BLaER1 treated with 17β-estradiol and CSF1 and Interleukin-3, amounts not matched to agents 10 nM and 100 nM (cell line): ENCODE data around the gene ZBTB16.
A peak's percentile ranks its signal among the peaks of the same experiment; 100 is the strongest.

Source experiments
- H3K27ac ChIP-seq, 11 experiments: shearing (Covaris generic); formaldehyde crosslinking; 2 replicates each; pipeline ENCODE4 v1.8.1; 2022
- H3K27me3 ChIP-seq, 11 experiments: shearing (Covaris generic); formaldehyde crosslinking; 2 replicates each; pipeline ENCODE4 v1.8.1; 2022
- H3K36me3 ChIP-seq, 11 experiments: shearing (Covaris generic); formaldehyde crosslinking; 2 replicates each; pipeline ENCODE4 v1.8.1; 2022
- H3K4me1 ChIP-seq, 10 experiments: shearing (Covaris generic); formaldehyde crosslinking; 2 replicates each; pipeline ENCODE4 v1.8.1; 2022
- H3K4me2 ChIP-seq, 11 experiments: shearing (Covaris generic); formaldehyde crosslinking; 2 replicates each; pipeline ENCODE4 v1.8.1; 2022
- H3K4me3 ChIP-seq, 10 experiments: shearing (Covaris generic); formaldehyde crosslinking; 2 replicates each; pipeline ENCODE4 v1.8.1; 2022
- H3K9ac ChIP-seq, 11 experiments: shearing (Covaris generic); formaldehyde crosslinking; 2 replicates each; pipeline ENCODE4 v1.8.1; 2022
- H3K9me3 ChIP-seq, 11 experiments: shearing (Covaris generic); formaldehyde crosslinking; replicated peaks in 1 of 11; 2 replicates each; pipeline ENCODE4 v1.8.1; 2022
- H4K20me1 ChIP-seq, 11 experiments: shearing (Covaris generic); formaldehyde crosslinking; 2 replicates each; pipeline ENCODE4 v1.8.1; 2022
- Cebpa-rat ChIP-seq, 11 experiments: shearing (Covaris generic); IDR thresholded peaks; 2 replicates each; pipeline ENCODE4 v1.8.1; 2022

The ZBTB16 gene

GRCh38 chr11:114154271-114155047, 94.9 kb downstream of the ZBTB16 start:
- Histone ChIP-seq H3K4me2 (no peak overlapping the region), H3K9me3 (no peaks in the 10 kb centered on the region), H3K4me3 (no peak overlapping the region), H3K36me3 (no peaks in the 10 kb centered on the region), H3K27ac (no peak overlapping the region), H4K20me1 (peaks cover 0 to 44% (median 5%) of the 10 kb centered on the region in 11 experiments; a peak in 9 of 22 replicates), H3K4me1 (peaks cover 22 to 45% (median 41%) of the 10 kb centered on the region in 10 experiments), H3K9ac (no peak overlapping the region), H3K27me3 (peaks cover 0 to 100% (median 0%) of the 10 kb centered on the region in 11 experiments; a peak in 8 of 22 replicates)
- TF ChIP-seq Cebpa-rat (IDR thresholded peaks at IDR 0.05): peak in 2 of 11 experiments; percentile 7 to 14; a peak in 1 of 22 replicates

- Histone ChIP-seq H3K36me3 (no peaks in the 10 kb centered on the region), H3K4me1 (peaks cover 26 to 45% (median 40%) of the 10 kb centered on the region in 10 experiments), H4K20me1 (peaks cover 0 to 47% (median 5%) of the 10 kb centered on the region in 11 experiments; a peak in 9 of 22 replicates), H3K4me2 (no peak overlapping the region), H3K27ac (no peak overlapping the region), H3K9me3 (no peaks in the 10 kb centered on the region), H3K4me3 (no peak overlapping the region), H3K27me3 (peaks cover 0 to 96% (median 0%) of the 10 kb centered on the region in 11 experiments; a peak in 8 of 22 replicates), H3K9ac (no peak overlapping the region)
- TF ChIP-seq Cebpa-rat (IDR thresholded peaks at IDR 0.05): no peak
Observed at GRCh38 chr11:114155116-114155515, 95.6 kb downstream of the ZBTB16 start.

GRCh38 chr11:114156131-114156581, 96.6 kb downstream of the ZBTB16 start:
- peaks cover 36 to 51% (median 48%) of the 10 kb centered on the region in 10 experiments for H3K4me1 ChIP-seq
- peak overlapping the region in 8 of 11 experiments; percentile 59 to 92 (median 74); a peak in 12 of 22 replicates for H3K4me2 ChIP-seq
- H3K27ac ChIP-seq: no peak overlapping the region
- no peak overlapping the region for H3K4me3 ChIP-seq
- H4K20me1 ChIP-seq: peaks cover 0 to 58% (median 5%) of the 10 kb centered on the region in 11 experiments; a peak in 9 of 22 replicates
- no peak overlapping the region for H3K9ac ChIP-seq
- peaks cover 0 to 92% (median 0%) of the 10 kb centered on the region in 11 experiments; a peak in 8 of 22 replicates for H3K27me3 ChIP-seq
- H3K36me3 ChIP-seq: no peaks in the 10 kb centered on the region
- H3K9me3 ChIP-seq: no peaks in the 10 kb centered on the region
- no peak for TF ChIP-seq Cebpa-rat (IDR thresholded peaks at IDR 0.05)

- H3K9ac ChIP-seq: no peak overlapping the region
- H3K27ac ChIP-seq: no peak overlapping the region
- no peak overlapping the region for H3K4me3 ChIP-seq
- no peaks in the 10 kb centered on the region for H3K36me3 ChIP-seq
- H4K20me1 ChIP-seq: peaks cover 0 to 63% (median 5%) of the 10 kb centered on the region in 11 experiments; a peak in 9 of 22 replicates
- peak overlapping the region; percentile 55 to 92 (median 74) for H3K4me2 ChIP-seq
- H3K9me3 ChIP-seq: no peaks in the 10 kb centered on the region
- no peak for TF ChIP-seq Cebpa-rat (IDR thresholded peaks at IDR 0.05)
- peaks cover 0 to 92% (median 0%) of the 10 kb centered on the region in 11 experiments; a peak in 8 of 22 replicates for H3K27me3 ChIP-seq
- H3K4me1 ChIP-seq: peaks cover 36 to 57% (median 55%) of the 10 kb centered on the region in 10 experiments
Observed at GRCh38 chr11:114156782-114157181, 97.3 kb downstream of the ZBTB16 start.

GRCh38 chr11:114157476-114158050, 98.1 kb downstream of the ZBTB16 start:
- peaks cover 0 to 92% (median 0%) of the 10 kb centered on the region in 11 experiments; a peak in 10 of 22 replicates for H3K27me3 ChIP-seq
- H3K27ac ChIP-seq: no peak overlapping the region
- H3K4me1 ChIP-seq: peaks cover 36 to 65% (median 62%) of the 10 kb centered on the region in 10 experiments
- H3K36me3 ChIP-seq: no peaks in the 10 kb centered on the region
- H3K9me3 ChIP-seq: no peaks in the 10 kb centered on the region
- no peak for TF ChIP-seq Cebpa-rat (IDR thresholded peaks at IDR 0.05)
- peak overlapping the region; percentile 55 to 92 (median 74) for H3K4me2 ChIP-seq
- H3K4me3 ChIP-seq: no peak overlapping the region
- H3K9ac ChIP-seq: no peak overlapping the region
- peaks cover 0 to 71% (median 5%) of the 10 kb centered on the region in 11 experiments; a peak in 9 of 22 replicates for H4K20me1 ChIP-seq

GRCh38 chr11:114158421-114158820, 98.9 kb downstream of the ZBTB16 start:
- no peak overlapping the region for H3K27ac ChIP-seq
- H3K9ac ChIP-seq: no peak overlapping the region
- peaks cover 0 to 76% (median 5%) of the 10 kb centered on the region in 11 experiments; a peak in 9 of 22 replicates for H4K20me1 ChIP-seq
- no peak for TF ChIP-seq Cebpa-rat (IDR thresholded peaks at IDR 0.05)
- no peaks in the 10 kb centered on the region for H3K9me3 ChIP-seq
- H3K36me3 ChIP-seq: no peaks in the 10 kb centered on the region
- H3K27me3 ChIP-seq: peaks cover 0 to 92% (median 0%) of the 10 kb centered on the region in 11 experiments; a peak in 10 of 22 replicates
- H3K4me1 ChIP-seq: peaks cover 38 to 73% (median 69%) of the 10 kb centered on the region in 10 experiments
- peak overlapping the region in 8 of 11 experiments; percentile 59 to 92 (median 77); a peak in 17 of 22 replicates for H3K4me2 ChIP-seq
- H3K4me3 ChIP-seq: no peak overlapping the region

- Histone ChIP-seq H3K9ac (no peak overlapping the region), H3K27me3 (peaks cover 0 to 92% (median 2%) of the 10 kb centered on the region in 11 experiments; a peak in 10 of 22 replicates), H3K4me3 (no peak overlapping the region), H3K9me3 (no peaks in the 10 kb centered on the region), H3K4me2 (peak overlapping the region; percentile 59 to 92 (median 78); a peak in 19 of 22 replicates), H4K20me1 (peaks cover 0 to 80% (median 5%) of the 10 kb centered on the region in 11 experiments; a peak in 9 of 22 replicates), H3K4me1 (peaks cover 42 to 77% (median 74%) of the 10 kb centered on the region in 10 experiments), H3K27ac (no peak overlapping the region; a peak in 1 of 22 replicates), H3K36me3 (no peaks in the 10 kb centered on the region)
- no peak for TF ChIP-seq Cebpa-rat (IDR thresholded peaks at IDR 0.05)
Observed at GRCh38 chr11:114158886-114159285, 99.4 kb downstream of the ZBTB16 start.

- Histone ChIP-seq H4K20me1 (peaks cover 0 to 85% (median 5%) of the 10 kb centered on the region in 11 experiments; a peak in 9 of 22 replicates), H3K27me3 (peaks cover 0 to 92% (median 5%) of the 10 kb centered on the region in 11 experiments; a peak in 10 of 22 replicates), H3K36me3 (no peaks in the 10 kb centered on the region), H3K27ac (peak overlapping the region in 6 of 11 experiments; percentile 4 to 54 (median 36); a peak in 8 of 22 replicates), H3K4me1 (peaks cover 47 to 82% (median 78%) of the 10 kb centered on the region in 10 experiments), H3K4me2 (peak overlapping the region; percentile 59 to 92 (median 78)), H3K9me3 (no peaks in the 10 kb centered on the region), H3K9ac (no peak overlapping the region), H3K4me3 (no peak overlapping the region)
- TF ChIP-seq Cebpa-rat (IDR thresholded peaks at IDR 0.05): no peak
Observed at GRCh38 chr11:114159320-114159719, 99.8 kb downstream of the ZBTB16 start.
